NB4 (cell line): Measurements from ENCODE around the gene TNS1.
A peak's percentile ranks its signal among the peaks of the same experiment; 100 is the strongest.

Experiments
- DNase-seq: peaks from one replicate; pipeline ENCODE4 v3.0.0; 2010; ENCODE audit warnings: low read depth
- H3K4me3 ChIP-seq: one replicate; pipeline ENCODE4 v1.5.1; 2011; ENCODE audit warnings: mild to moderate bottlenecking, low read depth, low read length, moderate library complexity
- CTCF ChIP-seq: IDR thresholded peaks from one replicate; pipeline ENCODE4 v1.5.1; 2012; ENCODE audit warnings: low read depth, low read length
- MAX ChIP-seq: IDR thresholded peaks from 2 replicates; pipeline ENCODE4 v1.6.1; 2011; ENCODE audit warnings: low read depth, low read length
- MYC ChIP-seq: IDR thresholded peaks from 2 replicates; pipeline ENCODE4 v1.6.1; 2011; ENCODE audit warnings: low read depth, low read length
- POLR2A ChIP-seq: IDR thresholded peaks from 2 replicates; pipeline ENCODE4 v1.6.1; 2011; ENCODE audit warnings: mild to moderate bottlenecking; ENCODE audit not compliant: insufficient read length; ENCODE audit errors: extremely low read depth

The TNS1 gene

GRCh38 chr2:217988014-217988839 is 14.6 kb downstream of the TNS1 start:
- peak; percentile 75 for DNase-seq
- TF ChIP-seq MAX (no peak), POLR2A (no peak), CTCF (peak; percentile 88), MYC (no peak)
- H3K4me3 ChIP-seq, result no peak overlapping the region

GRCh38 chr2:217987391-217987790 is 15.4 kb downstream of the TNS1 start:
- TF ChIP-seq POLR2A (no peak), CTCF (no peak), MAX (no peak), MYC (no peak)
- H3K4me3 ChIP-seq, result no peak overlapping the region
- DNase-seq, result no peak

- DNase-seq, result peak; percentile 90
- no peak for TF ChIP-seq MAX
- H3K4me3 ChIP-seq, result no peak overlapping the region
Observed at GRCh38 chr2:217986256-217986961, 16.4 kb downstream of the TNS1 start.

- DNase-seq, result no peak
- TF ChIP-seq MYC, result no peak
- TF ChIP-seq POLR2A, result no peak
- no peak for TF ChIP-seq CTCF
- TF ChIP-seq MAX, result no peak
- no peak overlapping the region for H3K4me3 ChIP-seq
Observed at GRCh38 chr2:217983276-217984233, 19.2 kb downstream of the TNS1 start.

- no peak for DNase-seq
- TF ChIP-seq CTCF, result no peak
- no peak for TF ChIP-seq POLR2A
- no peak for TF ChIP-seq MAX
- no peak for TF ChIP-seq MYC
- H3K4me3 ChIP-seq, result no peak overlapping the region
Observed at GRCh38 chr2:217981971-217982370, 20.8 kb downstream of the TNS1 start.
